Stromal cell of bone marrow (primary cell): ENCODE data around the gene E2F4.
A peak's percentile ranks its signal among the peaks of the same experiment; 100 is the strongest.

Source experiments
- DNase-seq: peaks from one replicate; pipeline ENCODE4 v3.0.0-alpha.2; 2012; ENCODE audit warnings: low read depth

Gene E2F4

DNA sequence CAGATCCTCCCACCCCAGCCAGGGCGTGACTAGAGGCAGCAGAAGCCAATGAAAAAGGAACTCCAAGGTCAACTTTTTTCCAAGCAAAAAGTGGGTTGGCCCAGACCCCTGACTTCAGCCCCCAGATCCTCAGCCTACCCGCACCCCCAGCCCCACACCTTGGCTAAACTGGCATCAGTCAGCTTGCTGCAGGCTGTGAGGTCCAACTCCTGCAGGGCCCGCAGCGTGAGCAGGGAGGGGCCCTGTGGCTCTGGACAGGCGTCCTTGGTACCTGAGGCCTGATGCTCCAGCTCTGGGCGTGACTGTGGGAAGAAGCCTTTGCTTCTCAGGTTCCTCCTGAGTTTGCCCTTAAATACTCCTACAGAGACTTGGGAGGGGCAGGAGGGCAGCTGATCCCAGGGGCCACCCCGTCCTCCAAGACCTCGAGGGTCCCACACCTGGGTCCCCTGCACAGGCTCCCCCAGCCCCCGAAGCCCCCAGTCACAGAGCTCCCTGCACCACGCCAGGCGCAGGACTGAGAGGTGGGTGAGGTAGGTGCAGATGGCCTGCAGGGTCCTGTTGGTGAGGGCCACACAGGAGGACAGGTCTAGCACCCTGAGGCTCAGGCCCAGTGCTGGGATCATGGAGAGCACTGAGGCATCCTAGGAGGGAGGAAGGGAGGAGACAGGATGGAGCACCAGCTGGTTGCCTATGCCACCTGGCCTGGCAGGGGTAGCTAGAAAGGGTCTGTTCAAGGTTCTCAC lies 16.4 kb downstream of the E2F4 start:
- DNase-seq = no peak

DNA sequence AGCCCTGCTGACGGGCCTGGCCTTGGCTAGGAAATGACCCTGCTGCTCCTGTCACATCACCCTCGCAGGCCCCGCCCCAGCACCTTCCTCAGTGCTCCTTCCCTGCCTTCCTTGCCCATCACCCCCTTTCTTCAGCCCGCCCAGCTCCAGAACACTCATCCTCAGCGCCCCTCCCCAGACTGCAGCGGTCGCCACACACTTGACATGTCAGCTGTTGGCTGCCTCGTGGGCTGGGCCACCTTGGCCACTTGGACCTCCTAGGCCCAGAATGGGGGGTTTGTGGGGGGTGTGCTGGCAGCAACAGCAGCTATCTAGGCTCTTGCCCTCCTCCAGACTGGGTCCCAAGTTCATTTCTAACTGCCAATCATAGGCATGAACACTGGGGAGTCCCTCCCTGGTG lies 17.6 kb downstream of the E2F4 start:
- DNase-seq = no peak

DNA sequence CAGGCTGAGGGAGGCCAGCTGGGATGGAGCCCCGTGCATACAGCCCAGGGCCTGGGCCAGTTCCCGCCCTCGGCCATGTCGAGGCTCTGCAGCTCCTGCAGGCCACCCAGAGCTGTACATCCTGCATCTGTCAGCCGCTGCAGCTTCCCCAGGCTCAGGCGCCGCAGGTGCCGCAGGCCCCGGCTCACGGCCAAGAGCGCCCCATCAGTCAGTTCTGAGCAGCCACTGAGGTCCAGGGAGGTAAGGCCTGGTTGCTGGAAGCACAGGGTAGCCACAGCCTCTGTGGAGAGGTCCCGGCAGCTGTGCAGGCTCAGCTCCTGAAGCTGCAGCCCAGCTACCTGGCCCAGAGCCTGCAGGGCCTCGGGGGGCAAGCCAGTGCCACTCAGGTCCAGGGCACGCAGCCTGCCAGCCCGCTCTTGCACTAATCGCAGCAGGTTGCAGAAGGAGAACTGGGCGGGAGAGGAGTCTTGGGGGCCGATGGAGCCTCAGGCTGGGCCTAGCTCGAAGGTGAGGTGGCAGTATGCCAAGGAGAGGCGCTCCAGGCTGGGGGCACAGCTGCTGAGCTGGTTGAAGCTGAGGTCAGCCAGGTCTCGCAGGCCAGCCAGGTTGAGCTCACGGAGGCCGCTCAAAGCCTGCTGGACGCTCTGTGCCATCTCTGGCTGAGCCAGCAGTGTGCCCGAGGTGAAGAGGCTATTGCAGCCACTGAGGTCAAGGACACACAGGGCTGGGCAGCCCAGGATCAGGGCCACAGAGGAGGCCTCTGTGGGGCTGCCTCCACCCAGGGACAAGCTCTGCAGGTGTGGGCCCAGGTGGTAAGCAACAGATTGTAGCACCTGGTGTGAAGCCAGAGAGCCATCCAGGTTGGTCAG lies 18.3 kb downstream of the E2F4 start:
- DNase-seq = no peak

DNA sequence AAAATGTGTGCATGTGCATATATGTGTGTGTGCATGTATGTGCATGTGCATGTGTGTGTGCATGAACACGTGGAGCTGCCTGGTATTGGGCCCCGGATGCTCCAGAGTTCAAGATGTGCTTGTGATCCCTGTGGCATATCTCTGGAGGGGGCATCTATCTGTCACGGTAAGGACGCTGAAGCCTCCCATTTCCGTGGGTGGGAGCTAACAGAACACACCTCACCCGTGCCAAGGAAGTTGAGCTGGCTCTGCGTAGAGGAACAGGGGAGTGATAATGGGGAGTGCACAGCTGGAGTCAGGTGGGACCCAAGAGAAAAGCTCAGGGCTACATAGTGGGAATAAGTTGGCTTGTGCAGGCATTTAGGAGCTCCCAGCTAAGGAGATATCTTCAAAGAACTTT lies 19.7 kb downstream of the E2F4 start:
- no peak for DNase-seq

DNA sequence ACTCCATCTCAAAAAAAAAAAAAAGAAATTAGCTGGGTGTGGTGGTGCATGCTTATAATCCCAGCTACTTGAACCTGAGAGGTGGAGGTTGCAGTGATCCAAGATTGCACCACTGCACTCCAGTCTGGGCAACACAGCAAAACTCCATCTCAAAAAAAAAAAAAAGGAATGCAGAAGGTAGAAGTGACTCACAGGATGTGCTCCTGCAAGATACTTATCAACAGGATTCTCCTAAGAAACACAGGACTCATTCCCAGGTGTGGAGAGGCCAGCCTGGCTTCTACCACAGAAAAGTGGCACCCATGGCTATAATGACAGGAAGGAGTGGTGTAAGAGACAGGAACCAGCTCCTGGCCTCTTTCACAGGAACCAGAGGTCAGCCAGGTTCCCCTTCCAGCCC lies 20.8 kb downstream of the E2F4 start:
- no peak for DNase-seq

DNA sequence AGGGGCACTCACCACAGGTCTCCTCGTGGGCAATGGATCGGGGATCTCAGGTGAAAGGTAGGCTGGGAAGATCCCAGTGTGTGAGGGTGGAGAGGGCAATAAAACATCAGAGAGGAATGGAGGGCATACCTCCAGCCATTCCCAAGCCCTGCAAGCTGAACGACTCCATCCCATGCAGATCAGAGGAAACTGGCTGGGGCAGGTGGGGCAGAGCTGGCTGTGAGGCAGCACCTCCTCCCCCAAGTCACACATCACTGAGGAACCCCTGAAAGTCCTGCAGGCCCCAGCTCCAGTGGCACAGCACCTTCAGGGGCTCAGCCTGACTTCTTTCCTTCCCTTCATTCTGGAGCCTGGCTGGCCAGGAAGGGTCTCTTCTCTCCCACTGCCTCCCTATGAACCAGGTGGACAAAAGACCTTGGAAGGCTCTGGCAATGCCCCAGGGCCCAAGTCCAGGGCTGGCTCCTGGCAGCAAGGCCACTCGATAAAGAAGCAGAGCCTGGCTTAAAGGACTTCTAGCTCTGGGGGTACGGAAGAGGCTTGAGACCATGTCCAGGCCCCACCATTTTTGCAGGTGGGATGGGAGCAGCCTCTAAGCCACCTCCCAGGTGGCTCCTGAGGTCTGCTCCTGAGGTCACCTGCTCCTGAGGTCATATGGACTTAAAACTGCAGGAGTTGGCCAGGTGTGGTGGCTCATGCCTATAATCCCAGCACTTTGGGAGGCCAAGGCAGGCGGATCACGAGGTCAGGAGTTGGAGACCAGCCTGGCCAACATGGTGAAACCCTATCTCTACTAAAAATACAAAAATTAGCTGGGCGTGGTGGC lies 21.5 kb downstream of the E2F4 start:
- no peak for DNase-seq

DNA sequence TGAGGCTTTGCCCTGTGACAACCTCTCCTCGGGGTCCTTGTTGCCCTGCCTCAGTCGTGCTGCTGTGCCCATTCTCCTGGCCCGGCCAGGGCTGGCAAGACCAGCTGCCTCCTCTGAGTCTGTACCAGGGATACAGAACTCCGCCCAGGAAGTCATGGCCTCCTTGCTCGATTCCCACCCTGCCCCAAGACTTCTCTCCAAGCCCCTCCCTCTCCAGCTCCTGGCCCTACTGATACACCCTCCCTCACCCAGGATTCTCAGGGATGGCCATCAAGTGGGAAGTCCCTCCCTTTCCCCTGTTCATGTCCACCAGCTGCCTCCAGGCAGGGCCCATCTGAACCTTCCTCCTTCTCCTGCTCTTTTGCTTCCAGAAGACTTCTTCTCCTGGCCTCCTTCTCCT lies 23.8 kb downstream of the E2F4 start:
- no peak for DNase-seq

DNA sequence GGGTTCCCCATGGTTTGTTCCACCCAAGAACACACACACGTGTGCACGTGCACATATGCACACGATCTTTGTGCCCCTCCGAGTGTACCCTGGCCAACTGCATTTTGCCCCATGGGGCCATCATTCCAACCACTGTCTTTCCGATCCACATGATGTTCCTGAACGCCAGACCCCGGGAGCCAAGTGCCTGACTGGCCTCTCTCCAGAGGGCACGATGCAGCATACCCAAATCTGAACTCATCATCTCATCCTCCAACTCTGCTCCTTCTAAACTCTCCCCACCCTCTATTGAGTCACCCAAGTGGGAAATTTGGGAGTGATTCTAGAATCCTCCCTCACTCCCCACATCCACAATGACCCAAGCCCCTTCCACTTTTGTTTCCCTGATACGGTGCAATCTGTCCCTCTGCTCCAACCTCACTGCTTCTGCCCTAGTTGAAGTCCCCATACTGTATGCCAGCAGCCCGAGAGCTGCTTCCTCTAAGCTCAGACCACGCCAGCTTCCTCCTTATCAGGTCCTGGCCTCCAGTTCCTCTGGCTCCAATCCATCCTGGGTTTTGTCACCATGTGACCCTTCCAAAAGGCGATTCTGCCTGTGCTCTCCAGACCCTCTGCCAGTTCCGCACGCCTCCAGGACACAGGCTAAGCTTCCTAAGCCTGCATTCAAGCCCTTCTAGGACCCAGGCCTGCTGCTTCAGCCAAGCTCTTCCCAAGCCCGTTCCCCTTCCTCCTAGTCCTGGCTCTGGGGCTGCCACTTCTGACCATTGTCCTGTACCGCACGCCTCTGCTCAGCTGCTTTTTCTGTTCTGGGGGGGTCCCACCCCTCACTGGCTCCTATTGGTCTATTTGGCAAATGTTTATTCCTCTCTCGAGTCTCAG lies 24.9 kb downstream of the E2F4 start:
- no peak for DNase-seq

DNA sequence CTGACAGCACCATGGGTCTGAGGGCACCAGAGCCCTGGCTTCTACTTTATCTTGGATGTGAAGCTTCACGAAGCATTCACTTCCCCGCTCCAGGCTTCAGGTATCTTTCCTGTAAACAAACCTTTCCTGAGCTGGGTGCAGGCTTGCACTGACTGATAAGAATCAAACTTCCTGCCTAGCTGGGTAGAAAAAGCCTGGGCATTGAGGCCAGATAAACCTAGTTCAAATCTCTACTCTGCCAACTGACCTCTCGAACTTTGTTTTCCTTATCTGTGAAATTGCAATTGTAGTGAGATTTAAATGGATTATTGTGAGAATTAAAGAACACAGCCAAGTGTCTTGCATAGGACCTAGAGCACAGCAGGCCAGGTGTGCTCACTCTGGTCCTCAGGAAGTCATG lies 32.0 kb downstream of the E2F4 start:
- DNase-seq = no peak

DNA sequence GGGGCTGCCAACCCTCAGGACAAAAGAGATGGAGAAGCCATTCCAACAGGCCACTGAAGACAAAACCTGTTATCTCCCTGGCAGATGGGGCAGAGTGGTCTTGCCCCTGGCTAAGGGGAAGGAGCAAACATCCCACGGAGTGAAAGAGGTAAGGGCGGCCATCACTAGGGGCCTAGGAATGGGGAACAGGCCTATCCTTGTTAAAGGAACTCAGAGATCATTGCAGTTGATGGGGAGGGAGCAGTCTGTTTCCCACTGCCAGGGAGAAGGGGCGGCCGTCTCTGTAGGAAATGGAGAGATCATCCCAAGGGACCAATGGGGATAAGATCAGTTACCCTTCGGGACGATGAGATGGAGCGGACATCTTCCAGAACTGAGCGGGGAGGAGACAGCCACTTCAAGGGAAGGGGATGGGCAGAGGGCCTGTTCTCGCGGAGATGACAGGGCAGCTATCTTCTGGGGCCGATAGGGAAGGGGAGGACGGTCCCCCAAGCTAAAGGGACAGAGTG lies 34.4 kb downstream of the E2F4 start:
- no peak for DNase-seq

DNA sequence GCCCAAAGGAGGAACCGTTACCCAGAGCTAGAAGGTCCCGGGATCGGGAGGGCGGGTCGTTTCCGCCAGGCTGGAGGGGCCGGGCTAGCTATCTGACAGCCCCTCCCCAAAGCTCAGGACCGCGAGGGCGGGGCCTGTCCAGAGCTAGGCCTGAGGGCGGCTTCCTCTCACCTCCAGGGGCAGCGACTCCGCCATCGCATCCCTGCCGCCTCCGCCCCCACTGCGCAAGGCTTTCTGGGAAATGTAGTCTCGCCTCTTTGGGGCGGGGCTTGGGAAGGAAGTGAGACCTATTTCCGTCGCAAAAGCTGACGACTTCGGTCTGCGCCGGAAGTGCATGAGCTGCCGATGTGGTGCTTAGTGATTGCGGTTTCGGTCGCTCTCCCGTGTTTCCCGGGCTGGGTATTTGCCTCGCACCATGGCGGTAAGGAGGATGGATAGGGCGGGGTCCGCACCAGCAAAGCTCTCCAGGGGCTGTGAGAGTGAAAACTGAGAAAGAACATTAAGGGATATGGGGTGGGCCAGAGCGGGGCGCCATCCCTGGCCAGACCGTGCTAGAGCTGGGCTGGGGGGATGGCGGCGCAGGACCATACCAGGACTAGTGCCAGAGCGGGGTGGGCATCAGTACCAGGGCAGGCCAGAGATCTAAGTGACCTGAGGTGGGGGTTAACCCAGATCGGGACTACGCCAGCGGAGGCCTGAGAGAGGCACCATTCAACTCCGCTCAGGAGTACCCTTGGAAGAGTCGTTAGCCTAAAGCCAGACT lies 35.0 kb downstream of the E2F4 start, which contains the start of gene TMEM208:
Gene TMEM208, plus strand, starts transcription at position 327 of the 763 bp plus-strand sequence. Its CDS starts 89 bp downstream, at position 416.
- peak; percentile 98 for DNase-seq

DNA sequence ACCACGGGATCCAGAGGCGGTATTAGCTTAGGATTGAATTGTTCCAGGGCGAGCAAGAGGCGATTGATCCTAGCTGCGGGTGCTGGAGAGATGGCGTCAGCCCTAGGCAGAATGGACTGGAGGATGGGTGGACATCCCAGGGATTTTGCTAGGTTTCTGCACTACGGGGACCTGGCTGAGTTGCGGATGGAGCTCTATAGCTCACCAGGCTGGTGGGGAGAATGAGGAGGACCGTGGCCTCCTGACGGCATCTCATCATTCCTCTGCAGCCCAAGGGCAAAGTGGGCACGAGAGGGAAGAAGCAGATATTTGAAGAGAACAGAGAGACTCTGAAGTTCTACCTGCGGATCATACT lies 35.6 kb downstream of the E2F4 start:
- no peak for DNase-seq

DNA sequence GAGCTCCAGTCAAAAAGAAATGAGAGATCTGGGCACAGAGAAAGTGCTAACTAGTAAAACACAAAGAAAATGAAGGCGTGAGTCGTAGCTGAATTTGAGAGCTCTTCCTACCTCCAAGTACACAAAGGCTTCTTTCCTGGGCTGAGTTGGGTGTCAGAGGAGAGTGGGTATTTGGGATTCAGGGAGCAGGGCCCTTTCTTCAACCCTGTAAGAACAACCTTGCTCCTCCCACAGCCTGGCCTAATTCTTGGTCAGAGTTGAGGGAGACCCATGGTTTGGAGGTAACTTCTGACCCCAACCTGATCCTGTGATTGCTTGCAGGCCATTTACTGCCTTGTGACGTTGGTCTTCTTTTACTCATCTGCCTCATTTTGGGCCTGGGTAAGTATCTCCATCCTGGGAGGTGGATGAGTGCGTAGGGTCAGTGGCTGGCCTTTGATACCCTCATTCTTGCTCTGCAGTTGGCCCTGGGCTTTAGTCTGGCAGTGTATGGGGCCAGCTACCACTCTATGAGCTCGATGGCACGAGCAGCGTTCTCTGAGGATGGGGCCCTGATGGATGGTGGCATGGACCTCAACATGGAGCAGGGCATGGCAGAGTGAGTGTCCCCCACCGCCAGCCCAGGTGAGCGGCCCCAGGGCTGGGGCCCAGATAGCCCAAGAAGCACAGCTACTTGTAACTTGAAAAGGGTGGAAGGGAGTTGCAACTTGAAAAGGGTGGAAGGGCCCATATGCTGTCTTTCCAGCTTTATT lies 36.3 kb downstream of the E2F4 start:
- no peak for DNase-seq

DNA sequence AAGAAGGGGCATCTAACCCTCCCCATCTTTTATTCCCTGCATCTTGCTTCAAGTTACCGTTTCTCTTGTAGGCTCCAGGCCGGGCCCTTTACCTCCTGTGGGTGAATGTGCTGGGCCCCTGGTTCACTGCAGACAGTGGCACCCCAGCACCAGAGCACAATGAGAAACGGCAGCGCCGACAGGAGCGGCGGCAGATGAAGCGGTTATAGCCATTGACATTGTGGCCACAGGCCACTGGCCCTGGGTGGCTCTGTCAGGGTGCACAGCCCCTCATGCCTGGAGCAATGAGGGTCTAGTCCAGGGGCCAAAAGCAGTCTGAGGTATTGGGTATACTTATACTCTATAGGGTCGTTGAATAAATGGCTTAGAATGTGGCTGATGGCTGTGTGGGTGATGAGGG lies 37.0 kb downstream of the E2F4 start:
- no peak for DNase-seq

DNA sequence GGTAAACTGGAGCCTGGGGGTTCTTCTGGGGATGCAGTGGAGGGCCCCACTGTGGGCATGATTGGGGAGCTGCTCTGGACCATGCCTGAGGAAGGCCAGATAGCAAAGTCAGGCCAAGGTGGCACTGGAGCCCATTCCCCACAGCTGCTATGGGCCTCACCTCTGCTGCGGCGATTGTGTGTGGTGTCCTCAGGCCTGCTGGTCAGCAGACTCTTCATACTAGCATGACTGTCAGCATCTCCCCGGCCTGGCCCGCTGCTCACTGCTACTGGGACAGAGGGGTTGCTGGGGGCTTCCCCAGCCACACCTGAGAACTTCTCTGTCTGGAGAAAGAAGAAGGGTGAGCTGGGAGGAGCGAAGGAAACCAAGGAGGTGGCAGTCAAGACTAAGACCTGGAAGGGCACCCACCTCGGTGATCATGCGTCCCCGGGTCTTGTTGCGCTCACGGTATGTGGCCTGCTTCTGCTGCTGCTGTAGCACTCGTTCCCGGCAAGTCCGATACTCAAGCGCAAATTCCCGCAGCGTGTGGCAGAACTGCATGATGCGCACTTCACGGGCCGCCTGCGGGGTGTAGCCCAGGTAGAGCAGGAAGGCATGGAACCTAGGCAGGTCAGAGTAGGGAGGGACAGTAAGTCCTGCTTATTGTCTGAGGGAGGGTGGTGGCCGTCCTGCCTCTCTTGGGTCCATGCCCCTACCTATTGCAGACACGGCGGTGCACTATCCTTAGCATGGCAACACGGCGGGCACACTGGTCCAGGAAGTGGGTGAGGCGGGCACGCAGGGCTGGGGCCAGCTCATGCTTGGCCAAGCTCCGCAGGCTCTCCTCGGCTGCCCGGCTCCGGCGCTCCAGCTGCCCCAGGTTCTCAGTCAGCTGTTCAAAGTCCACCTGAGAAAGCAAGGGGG lies 38.2 kb downstream of the E2F4 start:
- no peak for DNase-seq

DNA sequence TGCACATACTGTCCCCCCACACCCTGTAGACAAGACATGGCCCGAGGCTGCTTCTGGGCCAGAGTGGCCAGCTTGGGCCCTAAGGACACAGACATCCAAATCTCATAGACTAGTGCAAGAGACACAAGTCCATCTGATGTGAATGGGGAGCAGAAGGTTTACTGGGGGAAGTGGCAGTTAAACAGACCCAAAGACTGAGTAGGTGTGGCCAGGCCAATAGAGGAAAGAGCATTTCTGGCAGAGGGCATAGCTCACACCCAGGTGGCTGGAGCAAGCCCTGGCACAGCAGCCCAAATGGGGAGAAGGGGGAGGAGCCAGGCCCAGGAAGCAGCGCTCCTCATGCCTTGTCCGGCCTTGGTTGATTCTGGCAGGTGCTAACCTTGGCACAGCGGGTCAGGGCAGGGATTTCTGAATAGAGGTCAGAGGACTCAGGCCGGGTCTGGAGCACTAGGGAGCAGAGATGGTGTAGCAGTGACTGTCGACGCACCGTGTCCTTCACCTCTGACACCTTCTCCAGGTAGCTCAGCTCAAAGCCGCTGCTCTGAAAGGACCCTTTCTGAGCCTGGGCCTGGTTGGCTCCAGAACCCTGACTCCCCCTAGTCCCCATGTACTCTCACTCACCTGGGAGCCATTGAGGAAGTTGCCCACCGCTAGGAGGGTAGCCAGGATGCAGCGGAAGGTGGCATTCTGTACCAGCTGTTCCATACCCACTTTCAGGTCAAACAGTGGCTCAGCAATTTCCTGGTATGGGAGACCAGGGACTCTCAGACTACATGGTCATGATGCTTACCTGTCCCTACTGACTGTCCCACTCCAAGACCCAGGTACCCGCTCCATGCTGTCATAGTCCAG lies 39.1 kb downstream of the E2F4 start:
- DNase-seq = no peak

DNA sequence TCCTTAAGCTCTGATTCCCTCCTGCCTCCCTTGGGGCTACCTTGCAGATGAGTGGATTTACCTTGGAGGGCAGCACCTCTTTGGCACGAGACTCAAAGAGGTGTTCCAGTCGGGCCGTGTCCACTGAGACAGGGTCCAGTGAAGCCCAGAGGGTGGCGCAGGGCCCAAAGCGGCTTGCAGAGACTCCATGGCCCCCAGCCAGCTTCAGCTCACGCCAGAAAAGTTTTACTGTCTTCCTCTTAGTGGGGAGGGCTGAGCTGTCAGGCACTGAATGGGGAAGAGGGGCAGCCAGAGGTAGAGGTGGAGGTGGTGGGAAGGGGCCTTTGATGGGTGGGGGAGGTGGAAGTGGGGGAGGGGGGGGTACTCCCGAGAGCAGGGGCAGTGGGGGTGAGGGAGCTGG lies 41.6 kb downstream of the E2F4 start:
- no peak for DNase-seq

DNA sequence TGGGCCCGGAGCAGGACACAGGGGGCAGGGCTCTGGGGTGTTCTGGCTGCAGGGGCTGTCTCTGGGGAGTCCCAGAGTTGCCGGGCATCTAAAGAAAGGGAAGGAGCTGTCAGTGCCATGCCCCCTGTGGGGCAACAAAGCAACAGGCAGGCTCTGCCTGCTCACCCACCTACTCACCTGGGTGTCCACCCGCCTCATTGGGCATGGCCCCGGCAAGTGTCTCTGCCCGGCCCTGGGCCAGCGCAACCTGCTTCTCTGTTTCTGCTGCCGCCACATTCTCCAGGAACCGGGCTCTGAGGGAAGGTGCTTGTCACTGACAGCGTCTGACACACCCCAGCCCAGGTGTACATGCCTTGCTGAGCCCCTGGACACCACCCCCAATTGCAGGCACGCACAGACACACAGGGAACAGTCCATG lies 42.2 kb downstream of the E2F4 start:
- no peak for DNase-seq
